22Rv1 (cell line): Measurements from ENCODE around the gene DNPEP.

Experiments used
- CTCF ChIP-seq: fragments of 450-650 bp; IDR thresholded peaks from 2 replicates; pipeline ENCODE4 v1.5.1; 2017; ENCODE audit warnings: mild to moderate bottlenecking
- ZFX ChIP-seq: fragments of 450-650 bp; IDR thresholded peaks from 2 replicates; pipeline ENCODE4 v1.6.1; 2017; ENCODE audit warnings: antibody characterized with exemption, borderline replicate concordance

- TF ChIP-seq CTCF: no peak
- no peak for TF ChIP-seq ZFX
These were observed 7.9 kb upstream of the DNPEP start for GRCh38 chr2:219395609-219396008.
